ENCODE results near the gene TMEM250.
A peak's percentile ranks its signal among the peaks of the same experiment; 100 is the strongest.

TMEM250 gene

GRCh38 chr9:136093995-136094881, 24.4 kb downstream of the TMEM250 start:
- peak; percentile 52 for DNase-seq (ENCODE audit: low read depth)

- peak; percentile 27 for DNase-seq (ENCODE audit: low read depth)
Measured at GRCh38 chr9:136093346-136093986, 25.2 kb downstream of the TMEM250 start.

DNA sequence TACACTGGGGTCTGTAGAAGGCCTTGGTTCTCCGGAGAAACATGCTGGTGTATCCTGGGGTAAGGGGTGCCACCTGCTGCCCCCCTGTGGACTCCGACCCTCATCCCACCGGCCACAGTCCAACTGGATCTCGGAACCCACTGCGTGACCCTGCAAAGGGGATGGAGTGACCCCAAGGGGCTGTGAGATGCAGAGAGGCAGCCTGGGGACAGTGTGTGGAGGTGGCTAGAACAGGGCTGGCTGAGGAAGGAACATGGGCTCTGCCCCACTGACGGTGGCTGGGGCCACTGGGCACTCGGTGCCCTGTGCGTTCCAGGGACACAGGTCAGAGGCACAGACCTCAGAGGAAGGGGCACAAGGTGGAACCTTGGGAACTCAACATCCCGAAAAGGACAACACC, 25.9 kb downstream of the TMEM250 start:
- no peak for DNase-seq (ENCODE audit: low read depth)

GRCh38 chr9:136092353-136092650, 26.4 kb downstream of the TMEM250 start:
- DNase-seq (ENCODE audit: low read depth): no peak

DNA sequence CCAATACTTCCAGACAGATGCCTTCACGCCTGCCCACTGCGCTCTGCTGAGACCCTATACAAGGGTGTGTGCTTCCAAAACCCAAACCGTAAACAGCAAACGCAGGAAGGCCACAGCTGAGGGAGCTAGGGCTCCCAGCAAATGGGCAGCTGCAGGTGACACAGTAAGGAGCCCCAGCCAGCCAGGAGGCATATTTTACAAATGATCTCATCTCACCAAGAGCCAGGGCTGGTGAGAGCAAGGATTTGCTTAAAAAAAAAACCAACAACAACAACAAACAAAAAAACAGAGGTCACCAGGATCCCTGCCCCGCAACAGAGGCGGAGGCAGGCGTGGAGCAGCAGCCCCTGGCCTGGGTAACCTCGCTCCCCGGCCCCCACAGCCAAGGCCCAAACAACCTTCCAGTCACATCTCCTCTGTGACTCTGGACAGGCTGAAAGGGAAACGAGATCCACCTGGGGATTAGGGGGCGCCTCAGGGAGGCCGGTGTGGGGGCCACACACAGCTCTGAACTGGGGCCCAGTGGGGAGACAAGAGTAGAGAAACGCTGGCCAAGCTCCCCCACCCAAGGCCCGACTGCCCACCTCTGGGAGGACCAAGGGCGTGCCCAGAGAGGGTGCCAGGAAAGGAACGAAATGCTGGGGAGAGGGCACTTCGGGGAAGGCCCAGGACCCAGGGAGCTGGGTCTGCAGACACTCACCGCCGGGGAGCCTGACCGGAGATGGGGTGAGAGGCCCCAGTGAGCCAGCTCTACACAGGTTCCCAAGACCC, 26.9 kb downstream of the TMEM250 start:
- no peak for DNase-seq (ENCODE audit: low read depth)

- DNase-seq (ENCODE audit: low read depth): no peak
Measured at GRCh38 chr9:136090768-136091581, 27.7 kb downstream of the TMEM250 start.

DNA sequence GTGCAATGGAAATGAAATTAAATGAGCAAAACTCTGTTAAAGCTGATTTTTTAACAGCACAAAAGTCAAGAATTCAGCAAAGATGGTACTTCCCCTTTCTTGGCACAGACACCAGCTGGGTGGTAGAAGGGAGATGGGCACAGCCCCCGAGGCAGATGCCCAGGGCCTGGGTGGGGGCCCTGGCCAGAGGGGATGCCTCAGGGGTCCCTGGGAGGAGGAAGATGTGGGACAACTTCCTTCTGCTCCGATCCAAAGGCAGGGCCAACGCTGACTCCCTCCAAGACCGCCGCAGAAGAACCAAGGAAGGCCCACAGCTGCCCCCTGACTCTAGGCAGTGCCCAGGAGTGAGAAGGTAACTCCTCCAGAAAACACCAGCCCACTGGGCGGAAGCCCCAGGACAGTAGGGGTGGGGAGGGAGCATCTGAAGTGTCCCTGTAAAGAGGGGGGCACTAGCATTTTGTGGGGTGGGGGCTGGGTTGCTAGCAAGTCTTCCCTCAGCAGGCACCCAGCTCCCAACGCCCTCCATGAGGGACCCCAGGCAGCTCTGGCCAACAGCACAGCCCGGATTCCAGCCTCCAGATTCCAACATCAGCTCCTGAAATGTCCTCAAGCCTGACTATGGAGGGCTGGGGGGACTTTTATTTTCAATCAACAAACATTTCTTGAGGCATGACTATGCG, 28.5 kb downstream of the TMEM250 start:
- DNase-seq (ENCODE audit: low read depth): no peak

GRCh38 chr9:136089697-136090045, 29.0 kb downstream of the TMEM250 start:
- DNase-seq (ENCODE audit: low read depth): peak; percentile 32

- DNase-seq (ENCODE audit: low read depth): no peak
Measured at GRCh38 chr9:136088939-136089696, 29.6 kb downstream of the TMEM250 start.

DNA sequence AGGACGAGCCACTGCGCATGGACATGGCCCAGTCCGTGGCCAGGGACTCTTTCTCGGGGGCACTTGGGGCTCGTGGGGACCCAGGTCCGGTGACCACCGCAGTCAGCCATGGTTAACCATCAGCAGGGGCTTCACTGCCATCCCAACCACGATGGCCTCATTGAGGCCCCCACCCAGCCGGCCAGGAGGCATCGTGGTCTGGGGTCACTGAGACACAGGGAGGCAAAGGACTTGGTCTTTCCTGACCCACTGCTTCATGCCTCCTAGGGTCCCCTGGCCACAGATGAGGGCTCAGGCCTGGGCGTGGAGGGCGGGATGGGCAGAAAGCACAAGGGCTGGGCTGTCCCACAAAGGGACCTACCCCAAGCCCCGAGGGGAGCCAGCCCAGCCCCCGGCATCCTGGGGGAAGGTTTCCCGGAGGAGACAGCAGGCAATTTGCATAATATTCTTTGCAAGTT, 30.2 kb downstream of the TMEM250 start:
- no peak for DNase-seq (ENCODE audit: low read depth)

DNA sequence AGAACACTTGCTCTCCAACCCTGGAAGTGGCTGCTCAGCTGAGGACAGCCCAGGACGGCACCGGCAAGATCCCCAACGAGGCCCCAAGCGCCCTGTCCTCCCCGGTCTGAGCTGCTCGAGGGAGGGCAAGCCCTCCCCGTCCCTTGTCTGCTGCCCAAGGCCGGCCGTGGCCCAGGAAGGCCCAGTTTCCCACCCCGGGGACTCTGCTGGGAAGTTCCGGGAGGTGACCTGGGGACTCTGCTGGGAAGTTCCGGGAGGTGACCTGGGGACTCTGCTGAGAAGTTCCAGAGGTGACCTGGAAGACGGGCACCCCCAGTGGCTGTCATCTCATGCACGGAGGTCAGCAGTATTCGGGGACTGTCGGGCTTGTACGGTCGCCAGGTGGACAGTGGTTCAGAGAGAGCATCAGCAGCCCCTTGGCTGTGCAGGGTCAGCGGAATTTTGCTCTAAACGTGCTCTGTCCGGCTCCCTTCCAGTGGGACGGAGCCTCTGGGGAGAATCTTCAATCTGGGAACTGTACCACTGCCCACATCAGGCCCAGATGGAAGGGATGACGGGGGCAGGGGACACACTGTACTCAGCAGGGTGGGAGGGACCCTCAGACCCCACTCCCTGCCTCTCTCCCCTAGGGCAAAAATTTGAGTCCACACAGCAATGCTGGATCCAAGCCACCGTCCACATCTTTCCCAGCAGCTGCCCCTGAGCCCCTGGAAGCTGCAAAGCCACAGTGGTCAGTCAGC, 30.8 kb downstream of the TMEM250 start:
- DNase-seq (ENCODE audit: low read depth): no peak

DNA sequence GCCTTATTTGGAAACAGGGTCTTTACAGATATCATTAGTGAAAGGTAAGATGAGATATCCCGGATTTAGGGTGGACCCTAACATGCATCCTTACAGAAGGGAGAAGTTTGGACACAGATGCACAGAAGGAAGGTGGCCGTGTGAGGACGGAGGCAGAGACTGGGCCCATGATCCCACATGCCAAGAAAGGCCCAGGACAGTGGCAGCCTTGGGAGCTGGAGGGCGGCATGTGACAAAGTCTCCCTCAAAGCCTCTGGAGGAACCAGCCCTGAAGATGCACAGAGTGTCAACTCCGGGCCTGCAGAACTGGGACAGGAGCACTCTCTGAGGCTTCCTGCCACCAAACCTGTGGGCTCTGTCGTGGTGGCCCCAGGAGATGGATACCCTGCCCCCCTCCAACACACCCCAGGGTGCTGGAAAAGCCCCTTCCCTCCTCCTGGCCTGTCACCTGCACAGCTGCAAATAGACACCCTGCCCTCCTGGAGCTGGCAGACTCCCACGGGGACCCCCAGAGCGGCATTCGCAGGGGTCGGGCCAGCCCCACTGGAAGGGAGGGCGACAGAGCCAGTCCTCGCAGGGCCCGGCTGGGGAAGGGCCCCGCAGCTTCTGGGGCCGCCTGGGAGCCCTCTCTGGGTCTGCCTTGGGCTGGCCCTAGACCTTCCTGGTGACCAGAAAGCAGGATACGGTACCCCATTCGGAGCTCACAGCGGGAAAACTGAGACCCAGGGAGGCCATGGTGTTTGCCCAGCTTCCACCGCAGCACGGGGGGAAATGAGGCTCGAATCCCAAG, 31.5 kb downstream of the TMEM250 start:
- DNase-seq (ENCODE audit: low read depth): no peak

- DNase-seq (ENCODE audit: low read depth): no peak
Measured at GRCh38 chr9:136086213-136086881, 32.3 kb downstream of the TMEM250 start.

DNA sequence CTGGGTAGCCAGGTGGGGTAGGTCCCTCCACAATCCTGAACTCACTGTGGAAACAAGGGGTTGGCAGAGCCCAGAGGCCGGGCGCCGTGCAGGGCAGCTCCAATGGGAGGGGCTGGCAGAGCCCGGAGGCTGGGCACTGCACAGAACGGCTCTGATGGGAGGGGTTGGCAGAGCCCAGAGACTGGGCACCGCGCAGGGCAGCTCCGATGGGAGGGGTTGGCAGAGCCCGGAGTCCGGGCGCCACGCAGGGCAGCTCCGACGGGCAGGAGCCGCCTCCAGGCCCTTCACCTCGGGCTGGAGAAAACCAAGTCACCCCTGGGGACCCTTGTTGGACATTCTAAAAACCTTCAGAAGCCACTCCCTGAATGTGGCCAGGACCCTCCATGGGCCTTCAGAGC, 32.9 kb downstream of the TMEM250 start:
- DNase-seq (ENCODE audit: low read depth): no peak

DNA sequence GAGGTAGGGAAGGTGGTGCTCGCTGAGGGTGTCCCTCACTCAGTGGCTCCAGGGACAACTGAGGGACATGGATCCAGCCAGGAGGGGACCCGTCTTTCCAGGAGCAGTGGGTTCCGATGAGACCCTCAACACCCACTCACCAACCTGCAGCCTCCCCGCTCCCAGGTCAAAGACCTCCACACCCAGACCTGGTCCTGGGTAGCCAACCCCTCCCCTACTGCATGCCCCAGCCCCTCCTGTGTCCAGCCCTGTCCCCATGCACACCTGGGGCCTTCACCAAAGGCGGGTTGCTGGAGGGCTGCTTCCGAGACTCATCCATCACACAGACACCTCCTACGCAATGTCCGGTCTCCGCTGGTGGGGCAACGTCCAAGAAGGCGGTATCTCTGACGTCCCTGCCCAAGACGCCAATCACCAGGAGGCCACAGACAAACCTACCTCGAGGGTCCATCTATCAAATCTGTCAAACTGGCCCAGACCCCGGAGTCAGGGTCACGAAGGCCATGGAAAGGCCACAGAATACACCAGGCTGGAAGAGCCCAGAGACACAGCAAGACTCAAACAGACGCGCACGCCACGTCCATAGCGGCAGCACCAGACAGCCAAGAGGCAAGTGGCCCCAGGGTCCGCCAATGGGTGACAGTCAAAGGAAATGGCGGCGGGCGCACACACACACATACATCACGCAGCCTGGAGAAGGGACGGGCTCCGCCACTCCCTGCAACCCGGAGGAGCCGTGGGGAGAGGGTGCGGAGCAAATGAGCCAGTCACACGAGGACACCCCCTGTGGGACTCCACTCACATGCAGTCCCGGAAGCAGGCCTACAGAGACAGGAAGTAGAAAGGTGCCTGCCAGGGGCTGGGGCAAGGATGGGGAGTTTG, 34.4 kb downstream of the TMEM250 start:
- no peak for DNase-seq (ENCODE audit: low read depth)

DNA sequence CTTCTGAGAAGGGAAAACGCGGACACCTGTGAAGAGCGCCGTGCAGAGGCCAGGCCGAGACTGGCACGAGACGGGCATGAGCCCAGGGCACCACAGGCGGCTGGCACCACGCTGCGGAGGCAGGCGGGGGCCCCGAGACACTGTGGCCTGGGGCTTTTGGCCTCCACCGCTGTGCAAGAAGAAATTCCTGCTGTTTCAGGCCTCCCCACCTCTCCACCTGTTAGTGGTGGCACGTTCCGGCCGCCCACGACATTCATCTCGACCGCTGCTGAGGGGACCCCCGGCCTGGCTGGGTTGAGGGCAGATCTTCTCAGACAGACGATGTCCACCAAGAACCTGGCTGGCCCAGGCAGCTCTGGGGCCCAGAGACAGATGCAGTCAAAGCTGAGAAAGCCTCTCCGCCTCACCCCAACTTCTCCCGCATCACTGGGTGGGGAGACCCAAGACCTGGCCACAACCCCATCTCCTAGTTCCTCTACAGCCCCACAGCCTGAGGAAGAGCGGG, 35.1 kb downstream of the TMEM250 start:
- no peak for DNase-seq (ENCODE audit: low read depth)
